H1 (cell line): Measurements from ENCODE around the gene ABCC9. TPM values are rescaled to one million over a fixed set of nuclear protein-coding genes. Genes with fewer than 3 reads are reported as not detected.

Experiments used
- CTCF ChIA-PET: fragments of 300-600 bp; sonication (Branson Sonifier 250); formaldehyde crosslinking; loops from one replicate; lab custom pipeline; 2021; ENCODE audit not compliant: partially characterized antibody; lab: Charles Lee
- POLR2A ChIA-PET: fragments of 300-600 bp; sonication (Branson Sonifier 250); formaldehyde crosslinking; loops from one replicate; lab custom pipeline; 2021; ENCODE audit warnings: inconsistent platforms; ENCODE audit not compliant: partially characterized antibody; lab: Charles Lee
- DNase-seq, 2 experiments: peaks; one replicate each; pipeline versions ENCODE4 v3.0.0 to v3.0.0-alpha.2; 2010 to 2022; ENCODE audit warnings: low spot score in 2 of 2, low read depth in 1 of 2, mixed read lengths in 1 of 2
- FAIRE-seq: peaks from 2 replicates; lab custom pipeline; 2011; peaks lifted over from hg19 to GRCh38; lab: Jason Lieb, UNC
- H2AFZ ChIP-seq: 2 replicates; pipeline ENCODE4 v1.8.1; 2012; ENCODE audit warnings: low read length, inconsistent platforms
- H2AK5ac ChIP-seq: 2 replicates; pipeline ENCODE4 v1.6.1; 2013; ENCODE audit warnings: low read depth, low read length
- H2BK120ac ChIP-seq: replicated peaks from 2 replicates; pipeline ENCODE3; 2013; ENCODE audit warnings: low read depth, low read length, inconsistent platforms
- H2BK12ac ChIP-seq: 2 replicates; pipeline ENCODE4 v1.6.1; 2013; ENCODE audit warnings: low read depth, low read length
- H2BK15ac ChIP-seq: 2 replicates; pipeline ENCODE4 v1.6.1; 2013; ENCODE audit warnings: low read length
- H2BK20ac ChIP-seq: 2 replicates; pipeline ENCODE4 v1.6.1; 2013; ENCODE audit warnings: low read length
- H2BK5ac ChIP-seq: 2 replicates; pipeline ENCODE4 v1.6.1; 2013; ENCODE audit warnings: low read depth, low read length
- H3K14ac ChIP-seq: 2 replicates; pipeline ENCODE4 v1.6.1; 2013; ENCODE audit warnings: inconsistent platforms; ENCODE audit not compliant: insufficient read length
- H3K18ac ChIP-seq: 2 replicates; pipeline ENCODE4 v1.6.1; 2013; ENCODE audit warnings: low read length; ENCODE audit errors: extremely low read depth
- H3K23ac ChIP-seq: 2 replicates; pipeline ENCODE4 v1.6.1; 2013; ENCODE audit warnings: inconsistent platforms; ENCODE audit not compliant: insufficient read length
- H3K23me2 ChIP-seq: 2 replicates; pipeline ENCODE4 v1.6.1; 2013; ENCODE audit warnings: low read depth, low read length
- H3K27ac ChIP-seq: 2 replicates; pipeline ENCODE4 v1.6.1; 2011; ENCODE audit warnings: low read depth, low read length, inconsistent platforms
- H3K27me3 ChIP-seq, 4 experiments: replicated peaks in 1 of 4; 1 replicate in 1 of 4; 2 replicates in 3 of 4; pipeline versions ENCODE4 v1.6.1 to v1.8.1; 2011 to 2013; ENCODE audit warnings: low read length in 3 of 4, mild to moderate bottlenecking in 3 of 4, inconsistent platforms in 2 of 4, mixed read lengths in 2 of 4, moderate library complexity in 1 of 4; ENCODE audit not compliant: control insufficient read depth in 3 of 4, insufficient read depth in 3 of 4; ENCODE audit errors: extremely low read depth in 1 of 4
- H3K36me3 ChIP-seq, 4 experiments: 2 replicates each; pipeline versions ENCODE4 v1.6.1 to v1.8.1; 2011 to 2013; ENCODE audit warnings: mild to moderate bottlenecking in 4 of 4, low read length in 3 of 4, moderate library complexity in 2 of 4, control low read depth in 1 of 4, inconsistent platforms in 1 of 4; ENCODE audit not compliant: insufficient read depth in 4 of 4, control insufficient read depth in 2 of 4
- H3K4ac ChIP-seq: replicated peaks from 2 replicates; pipeline ENCODE3; 2013; ENCODE audit warnings: low read length, low read depth, mixed read lengths, inconsistent platforms; ENCODE audit not compliant: insufficient read length
- H3K4me1 ChIP-seq, 4 experiments: replicated peaks in 1 of 4; 1 replicate in 1 of 4; 2 replicates in 3 of 4; pipeline versions ENCODE4 v1.6.1 to v1.8.1; 2011 to 2013; ENCODE audit warnings: low read length in 3 of 4, inconsistent platforms in 2 of 4, mixed read lengths in 1 of 4; ENCODE audit not compliant: insufficient read depth in 4 of 4, control insufficient read depth in 3 of 4
- H3K4me2 ChIP-seq, 2 experiments: 2 replicates each; pipeline versions ENCODE4 v1.6.1 to v1.8.1; 2011 to 2013; ENCODE audit warnings: low read depth in 2 of 2, low read length in 2 of 2, control low read depth in 1 of 2, inconsistent platforms in 1 of 2, mild to moderate bottlenecking in 1 of 2; ENCODE audit not compliant: insufficient read depth in 1 of 2
- H3K4me3 ChIP-seq, 4 experiments: fragments of 200-600, 300-600 bp in 1 of 4; sonication (generic), shearing (Covaris generic), sonication (Bioruptor Twin) in 1 of 4; 2 replicates each; pipeline versions ENCODE4 v1.5.1 to v1.8.1; 2011 to 2016; ENCODE audit warnings: low read length in 4 of 4, low read depth in 3 of 4, control low read depth in 2 of 4, inconsistent platforms in 2 of 4, mild to moderate bottlenecking in 2 of 4, mixed read lengths in 1 of 4, moderate library complexity in 1 of 4; ENCODE audit not compliant: insufficient read depth in 2 of 4; ENCODE audit errors: extremely low read depth in 1 of 4
- H3K56ac ChIP-seq: replicated peaks from 2 replicates; pipeline ENCODE3; 2013; ENCODE audit warnings: low read depth, mild to moderate bottlenecking, mixed read lengths, low read length, inconsistent platforms; ENCODE audit not compliant: insufficient read length
- H3K79me1 ChIP-seq: 2 replicates; pipeline ENCODE4 v1.6.1; 2013; ENCODE audit warnings: low read depth, low read length, control low read depth
- H3K79me2 ChIP-seq, 2 experiments: 2 replicates each; pipeline versions ENCODE4 v1.6.1 to v1.8.1; 2012 to 2013; ENCODE audit warnings: low read length in 2 of 2, mild to moderate bottlenecking in 2 of 2, inconsistent platforms in 1 of 2; ENCODE audit not compliant: insufficient read depth in 2 of 2, control insufficient read depth in 1 of 2
- H3K9ac ChIP-seq, 4 experiments: replicated peaks in 1 of 4; 1 replicate in 1 of 4; 2 replicates in 3 of 4; pipeline versions ENCODE4 v1.6.1 to v1.8.1; 2011 to 2013; ENCODE audit warnings: low read depth in 3 of 4, low read length in 3 of 4, control low read depth in 2 of 4, mild to moderate bottlenecking in 2 of 4, moderate library complexity in 2 of 4, inconsistent platforms in 1 of 4; ENCODE audit errors: extremely low read depth in 1 of 4
- H3K9me3 ChIP-seq, 2 experiments: 2 replicates each; pipeline versions ENCODE4 v1.6.1 to v1.8.1; 2012 to 2013; ENCODE audit warnings: mild to moderate bottlenecking in 2 of 2, moderate library complexity in 2 of 2, control low read depth in 1 of 2, inconsistent platforms in 1 of 2, low read depth in 1 of 2, low read length in 1 of 2, mixed read lengths in 1 of 2; ENCODE audit not compliant: insufficient read depth in 2 of 2
- H4K20me1 ChIP-seq, 2 experiments: replicated peaks in 1 of 2; 2 replicates each; pipeline versions ENCODE3 to v1.8.1; 2011 to 2013; ENCODE audit warnings: inconsistent platforms in 2 of 2, low read length in 2 of 2, mild to moderate bottlenecking in 1 of 2; ENCODE audit not compliant: insufficient read depth in 2 of 2, control insufficient read depth in 1 of 2
- H4K5ac ChIP-seq: 2 replicates; pipeline ENCODE4 v1.6.1; 2013; ENCODE audit warnings: low read length, low read depth, mixed read lengths, inconsistent platforms; ENCODE audit not compliant: insufficient read length
- H4K8ac ChIP-seq: 2 replicates; pipeline ENCODE4 v1.8.0; 2013; ENCODE audit warnings: mild to moderate bottlenecking, moderate library complexity, low read length, inconsistent platforms; ENCODE audit not compliant: insufficient read depth; ENCODE audit errors: extremely low read depth
- H4K91ac ChIP-seq: replicated peaks from 2 replicates; pipeline ENCODE3; 2013; ENCODE audit warnings: low read length, mixed read lengths, inconsistent platforms; ENCODE audit not compliant: insufficient read length
- GABPA ChIP-seq: IDR thresholded peaks from 2 replicates; pipeline ENCODE4 v1.6.1; 2011; ENCODE audit warnings: mild to moderate bottlenecking, low read length, moderate library complexity, borderline replicate concordance; ENCODE audit not compliant: insufficient read depth
- GTF2F1 ChIP-seq: IDR thresholded peaks from 2 replicates; pipeline ENCODE4 v1.6.1; 2012; ENCODE audit warnings: low read depth, low read length, improper control_type of control experiment, borderline replicate concordance
- SRF ChIP-seq: IDR thresholded peaks from 2 replicates; pipeline ENCODE4 v1.6.1; 2011; ENCODE audit warnings: mild to moderate bottlenecking, low read depth, low read length, moderate library complexity
- TAF1 ChIP-seq: IDR thresholded peaks from 2 replicates; pipeline ENCODE4 v1.6.1; 2011; ENCODE audit warnings: mild to moderate bottlenecking, low read depth, low read length
- WGBS, 2 experiments: shearing (Covaris generic) in 1 of 2; methylation state at CpG; one replicate each; pipeline versions ENCODE4 v1.1.6 to v1.1.7; 2013 to 2015; ENCODE audit warnings: low lambda C conversion rate in 2 of 2, mixed read lengths in 2 of 2, inconsistent platforms in 1 of 2, low coverage in 1 of 2, missing lambda C conversion rate in 1 of 2; ENCODE audit not compliant: insufficient replicate concordance in 2 of 2, insufficient coverage in 1 of 2, insufficient read length in 1 of 2; ENCODE audit errors: extremely low coverage in 1 of 2, missing lambda C conversion rate in 1 of 2; 5-methylcytosine and 5-hydroxymethylcytosine counted together
- polyA plus RNA-seq, 7 experiments: library from polyadenylated mRNA; depleted of rRNA in 3 of 7; stranded (reverse) in 5 of 7; unstranded in 2 of 7; fragments of >200 nt in 5 of 7; fragments of 200-250 nt in 2 of 7; gene quantifications; 1 replicate in 5 of 7; 2 replicates in 1 of 7; 4 replicates in 1 of 7; pipeline versions ENCODE4 v1.2.1 to v1.2.3, GENCODE V29; 2011 to 2013; ENCODE audit warnings: missing spikeins in 2 of 7, mixed read lengths in 2 of 7
- total RNA-seq: library from RNA; stranded (reverse); fragmentation: NEBNext Ultra II Directional; extraction: Animal tissue kit (Norgen Biotek cat#: 25700); gene quantifications from 2 replicates; pipeline ENCODE4 v1.2.1, GENCODE V29; 2021
- TF ChIP-seq, protein P1 (sequence below): IDR thresholded peaks from 2 replicates; pipeline ENCODE4 v1.6.1; 2011; ENCODE audit warnings: low read length, improper control_type of control experiment

The ABCC9 gene
- total and polyA plus RNA-seq, 2 of the 8 experiments (the other 6 are each of a cell fraction or from before 2014, with no cell fraction given), result under 0.01 TPM; not detected in 1

- ChIA-PET CTCF (interaction anchor here (0.7 to 6.8 kb wide), 10 partner anchors 9 to 291 kb away, joined by 3 to 73 read pairs (median 8); no protein-coding TSS in a partner anchor), POLR2A (no interaction called here)
- Histone ChIP-seq H3K4ac (no peak overlapping the region), H3K27me3 (no peaks in the 10 kb centered on the region), H3K9me3 (no peaks in the 10 kb centered on the region), H2BK120ac (no peak overlapping the region), H3K4me3 (no peak overlapping the region), H3K9ac (no peak overlapping the region), H3K4me1 (peaks cover 0 to 4% (median 2%) of the 10 kb centered on the region in 4 experiments; a peak in 1 of 7 replicates), H3K14ac (no peak overlapping the region), H4K20me1 (no peaks in the 10 kb centered on the region), H3K36me3 (no peaks in the 10 kb centered on the region), H2BK15ac (no peak overlapping the region), H3K27ac (no peak overlapping the region), H2BK20ac (no peak overlapping the region), H2BK12ac (no peak overlapping the region), H2AFZ (no peak overlapping the region), H3K56ac (no peak overlapping the region), H4K91ac (no peak overlapping the region), H3K4me2 (no peak overlapping the region), H3K23ac (no peak overlapping the region), H4K8ac (no peak overlapping the region), H4K5ac (no peak overlapping the region), H3K23me2 (no peaks in the 10 kb centered on the region), H3K79me2 (no peaks in the 10 kb centered on the region), H3K79me1 (no peaks in the 10 kb centered on the region), H3K18ac (no peak overlapping the region), H2BK5ac (no peak overlapping the region), H2AK5ac (no peak overlapping the region)
- FAIRE-seq, result no peak
- WGBS, 2 experiments, result 86% methylated on average over 1 of the region's 1 CpG; no CpG with 5 or more reads in 1 of the 2 experiments
- DNase-seq, result no peak
- no peak for TF ChIP-seq GTF2F1
- TF ChIP-seq TAF1, result no peak
- TF ChIP-seq, protein P1, sequence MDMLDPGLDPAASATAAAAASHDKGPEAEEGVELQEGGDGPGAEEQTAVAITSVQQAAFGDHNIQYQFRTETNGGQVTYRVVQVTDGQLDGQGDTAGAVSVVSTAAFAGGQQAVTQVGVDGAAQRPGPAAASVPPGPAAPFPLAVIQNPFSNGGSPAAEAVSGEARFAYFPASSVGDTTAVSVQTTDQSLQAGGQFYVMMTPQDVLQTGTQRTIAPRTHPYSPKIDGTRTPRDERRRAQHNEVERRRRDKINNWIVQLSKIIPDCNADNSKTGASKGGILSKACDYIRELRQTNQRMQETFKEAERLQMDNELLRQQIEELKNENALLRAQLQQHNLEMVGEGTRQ, result no peak
- TF ChIP-seq GABPA, result no peak
- no peak for TF ChIP-seq SRF
Observed at GRCh38 chr12:21988619-21989018, 47.4 kb upstream of the ABCC9 start.
